Stimulated activated CD4-positive, alpha-beta T cell treated with anti-CD3 and anti-CD28 coated beads, Interleukin-15, amount 100 ng/mL, for 1 hour (primary cell): Measurements from ENCODE around the gene TMEM191B.
"Not testable (repeated sequence)": the region's sequence is repeated elsewhere in the genome, so short reads cannot be mapped to it uniquely, and the experiment has no call there.

Experiments
- DNase-seq, 2 donors: peaks; one replicate each; pipeline ENCODE4 v3.0.0-alpha.2; 2020; ENCODE audit warnings: low read depth in 1 of 2, low spot score in 1 of 2

Gene TMEM191B

DNA sequence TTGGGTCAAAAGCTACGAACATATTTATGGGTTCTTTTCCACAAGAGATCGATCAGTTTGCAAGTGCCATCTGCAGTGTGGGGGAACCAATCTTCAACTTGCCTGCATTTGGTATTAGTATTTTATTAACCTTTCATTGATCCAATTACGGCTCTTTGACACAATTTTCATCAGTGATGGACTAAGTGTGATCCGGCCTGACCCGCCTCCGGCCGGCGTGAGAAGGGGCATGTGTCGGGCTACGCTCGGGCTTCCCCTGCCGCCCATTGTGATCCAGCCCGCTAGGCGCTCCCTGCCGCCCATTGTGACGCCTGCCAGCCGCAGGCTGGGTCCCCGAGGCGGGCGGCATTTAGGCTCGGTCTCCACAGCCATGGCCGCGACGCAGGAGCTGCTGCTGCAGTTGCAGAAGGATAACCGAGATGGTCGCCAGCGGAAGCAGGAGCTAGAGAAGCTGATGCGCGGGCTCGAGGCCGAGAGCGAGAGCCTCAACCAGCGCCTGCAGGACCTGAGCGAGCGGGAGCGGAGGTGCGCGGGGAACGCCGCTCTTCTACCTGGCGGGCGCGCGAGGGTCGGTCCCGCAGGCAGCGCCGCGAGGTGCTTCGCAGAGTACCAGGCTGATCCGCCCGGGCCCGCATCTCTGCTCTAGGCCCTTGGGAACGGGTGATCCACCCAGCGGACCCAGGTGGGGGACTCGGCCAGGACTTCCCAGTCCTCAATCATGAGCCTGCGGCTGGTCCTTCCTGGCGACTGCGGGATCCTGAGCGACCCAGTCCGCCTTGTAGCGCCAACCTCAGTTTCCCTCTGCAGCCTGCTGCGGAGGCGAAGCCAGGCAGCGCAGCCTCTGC is at the start of gene TMEM191B:
TSS of gene TMEM191B (plus strand) at position 51 of the 845 bp plus-strand sequence. CDS start at position 230, 179 bp downstream.
- DNase-seq = not testable (repeated sequence)

DNA sequence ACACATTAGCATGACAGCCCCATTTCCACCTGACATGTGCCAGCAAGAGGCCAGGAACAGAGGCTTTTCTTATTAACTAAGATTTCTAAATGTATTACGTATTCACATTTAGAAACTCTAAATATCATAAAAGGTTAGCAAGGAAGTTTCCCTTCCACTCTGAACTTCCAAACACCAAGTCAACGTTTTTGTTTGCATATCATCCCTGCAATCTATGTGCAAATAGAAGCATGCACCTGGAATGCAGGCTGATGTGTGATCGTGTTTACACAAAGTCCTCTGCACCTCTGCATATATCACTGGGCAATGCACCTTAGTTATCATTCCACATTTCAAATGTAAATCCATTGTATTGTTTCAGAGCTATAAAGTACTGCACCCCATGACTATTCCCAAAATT is 31.4 kb upstream of the TMEM191B start:
- DNase-seq = not testable (repeated sequence)

DNA sequence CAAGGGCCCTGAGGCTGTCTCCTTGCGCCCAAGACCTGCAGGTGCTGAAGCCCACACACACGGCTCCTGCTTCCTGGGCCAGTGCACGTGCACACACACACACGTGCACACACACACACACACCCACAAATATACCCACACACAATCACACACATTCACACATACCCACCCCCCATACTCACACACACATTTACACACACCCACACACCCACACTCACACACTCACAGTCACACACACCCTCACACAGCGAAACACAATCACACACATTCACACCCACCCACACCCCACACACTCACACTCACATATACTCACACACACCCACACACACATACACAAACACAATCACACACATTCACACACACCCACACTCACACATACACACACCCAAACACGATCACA is 16.3 kb upstream of the TMEM191B start:
- not testable (repeated sequence) for DNase-seq

DNA sequence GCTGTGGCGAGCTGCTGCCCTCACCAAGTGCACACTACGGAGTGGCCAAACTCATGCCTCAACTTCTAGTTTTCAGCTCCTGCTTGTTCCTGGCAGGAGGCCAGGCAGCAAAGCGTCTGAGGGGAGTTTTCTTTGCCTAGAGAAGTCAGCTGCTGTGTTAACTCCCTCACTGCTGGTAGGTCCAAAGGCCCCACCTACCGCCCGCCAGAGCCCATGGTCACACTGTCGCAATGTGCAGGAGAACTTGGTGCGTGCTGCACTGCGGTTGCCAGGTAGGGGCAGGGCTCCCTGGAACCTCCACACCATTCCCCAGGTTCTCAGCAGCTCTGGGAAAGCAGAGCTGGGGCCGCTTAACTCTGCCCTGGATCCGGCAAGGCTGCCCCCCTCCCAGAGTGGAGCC is 15.2 kb upstream of the TMEM191B start:
- DNase-seq = not testable (repeated sequence)

DNA sequence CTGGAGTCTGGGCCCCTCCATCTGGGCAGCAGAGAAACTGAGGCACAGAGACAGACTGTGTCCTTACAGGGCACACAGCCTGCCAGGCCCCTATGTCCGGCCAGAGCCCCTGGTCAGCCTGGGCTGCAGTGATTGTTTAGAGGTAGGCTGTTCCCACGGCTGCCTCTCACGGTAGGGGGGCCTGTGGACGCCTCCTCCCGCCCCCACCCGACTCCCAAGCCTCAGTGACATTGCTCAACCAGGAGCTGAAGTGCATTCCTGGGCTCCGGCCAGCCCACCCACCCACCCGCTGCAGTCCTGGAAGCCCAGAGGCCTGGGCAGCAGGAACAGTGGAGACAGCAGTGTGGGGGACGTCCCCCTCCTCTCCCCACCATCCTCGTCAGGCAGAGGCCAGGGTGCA is 14.1 kb upstream of the TMEM191B start:
- DNase-seq = not testable (repeated sequence)

DNA sequence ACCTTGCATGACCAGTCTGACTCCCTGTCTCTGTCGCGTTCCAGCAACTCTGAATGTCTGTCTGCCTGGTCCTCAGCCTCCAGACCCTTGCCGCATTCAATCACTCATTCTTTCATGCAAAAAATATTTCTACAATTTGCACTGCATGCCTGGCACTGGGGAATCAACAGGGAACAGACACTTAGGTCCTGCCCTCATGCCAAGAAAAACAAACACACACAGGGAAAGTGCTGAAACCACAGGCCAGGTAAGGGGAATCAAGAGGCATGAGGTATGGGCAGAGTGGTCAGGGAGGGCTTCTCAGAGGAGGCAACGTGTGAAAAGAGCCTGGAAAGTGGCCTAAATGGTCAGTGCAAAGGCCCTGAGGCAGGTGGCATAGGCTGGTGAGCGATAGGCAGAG is 9.5 kb upstream of the TMEM191B start, which contains the start of gene GGTLC3:
TSS of gene GGTLC3 (minus strand) at position 101 of the 400 bp plus-strand sequence. CDS start 264 bp downstream, outside the sequence.
- DNase-seq = not testable (repeated sequence)

DNA sequence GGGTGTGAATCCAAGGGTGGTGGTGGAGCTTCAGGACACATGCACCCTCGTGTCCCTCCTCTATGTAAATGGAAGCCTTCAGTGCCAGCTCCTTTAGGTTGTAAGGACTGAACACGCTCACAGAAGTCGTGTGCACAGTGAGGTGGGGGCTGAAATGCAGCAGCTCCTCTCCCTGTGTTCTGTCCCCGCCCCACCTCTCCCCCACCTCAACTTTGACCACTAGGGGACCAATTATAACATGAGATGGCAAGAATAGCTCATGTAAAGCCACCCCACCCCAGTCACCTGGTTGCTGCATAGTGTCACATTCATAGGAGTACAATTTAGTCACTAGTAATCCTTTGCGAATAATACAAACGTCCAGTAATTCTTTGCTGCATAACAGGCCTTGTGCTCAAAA is 4.8 kb upstream of the TMEM191B start:
- DNase-seq = not testable (repeated sequence)

DNA sequence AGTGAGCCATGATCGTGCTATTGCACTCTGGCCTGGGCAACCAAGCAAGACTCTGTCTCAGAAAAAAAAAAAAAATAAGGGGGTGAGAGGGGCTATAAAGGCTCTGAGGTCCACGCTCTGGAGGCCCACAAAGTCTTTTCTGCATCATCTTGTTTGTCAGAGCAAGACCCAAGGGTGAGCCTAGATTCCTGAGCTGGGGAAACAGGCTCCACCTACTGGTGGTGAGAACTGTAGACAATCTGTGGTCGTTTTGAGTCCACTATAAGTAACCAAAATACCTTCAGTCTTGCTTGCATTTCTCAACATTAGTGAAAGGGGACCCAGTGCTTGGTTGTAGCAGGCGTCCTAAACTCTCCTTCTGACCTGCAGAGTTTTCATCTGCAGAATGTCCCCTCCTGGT is 4.3 kb upstream of the TMEM191B start:
- not testable (repeated sequence) for DNase-seq

DNA sequence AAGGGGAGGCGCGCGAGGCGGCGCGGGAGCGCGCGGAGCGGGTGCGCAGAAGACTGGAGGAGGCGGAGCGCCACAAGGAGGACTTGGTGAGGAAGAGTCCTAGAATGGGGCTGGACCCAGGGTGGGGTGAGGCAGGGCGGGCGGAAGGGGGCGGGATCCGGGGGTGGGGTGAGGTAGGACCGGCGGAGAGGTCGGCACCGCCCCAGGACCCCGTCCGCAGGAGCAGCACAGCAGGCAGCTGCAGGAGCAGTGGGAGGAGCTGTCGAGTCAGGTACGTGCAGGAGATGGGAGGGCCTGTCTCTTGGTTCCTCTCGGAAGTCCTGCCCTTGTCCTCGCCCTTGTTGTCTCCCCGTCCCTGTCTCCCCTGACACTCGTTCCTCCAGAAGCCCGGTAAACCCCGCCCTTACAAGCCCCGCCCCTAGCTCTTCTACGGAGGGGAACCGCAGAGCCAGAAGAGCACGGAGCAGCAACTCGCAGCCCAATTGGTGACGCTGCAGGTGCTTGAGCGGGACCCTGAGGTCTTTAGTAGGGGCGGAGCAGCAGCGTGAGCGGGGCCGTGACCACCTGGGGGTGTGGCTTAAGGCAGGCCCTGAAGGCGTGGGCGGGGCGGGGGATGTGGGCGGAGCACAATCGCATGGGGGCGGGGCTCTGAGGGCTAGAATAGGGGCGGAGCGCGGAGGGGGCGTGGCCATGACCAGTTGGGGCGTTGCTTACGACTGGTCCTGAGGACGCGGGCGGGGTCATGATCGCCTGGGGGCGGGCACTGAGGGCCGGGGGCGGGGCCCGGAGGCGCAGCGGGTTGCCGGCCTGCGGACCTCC is 1.2 kb downstream of the TMEM191B start:
- peak; percentile 90 to 92 for DNase-seq

DNA sequence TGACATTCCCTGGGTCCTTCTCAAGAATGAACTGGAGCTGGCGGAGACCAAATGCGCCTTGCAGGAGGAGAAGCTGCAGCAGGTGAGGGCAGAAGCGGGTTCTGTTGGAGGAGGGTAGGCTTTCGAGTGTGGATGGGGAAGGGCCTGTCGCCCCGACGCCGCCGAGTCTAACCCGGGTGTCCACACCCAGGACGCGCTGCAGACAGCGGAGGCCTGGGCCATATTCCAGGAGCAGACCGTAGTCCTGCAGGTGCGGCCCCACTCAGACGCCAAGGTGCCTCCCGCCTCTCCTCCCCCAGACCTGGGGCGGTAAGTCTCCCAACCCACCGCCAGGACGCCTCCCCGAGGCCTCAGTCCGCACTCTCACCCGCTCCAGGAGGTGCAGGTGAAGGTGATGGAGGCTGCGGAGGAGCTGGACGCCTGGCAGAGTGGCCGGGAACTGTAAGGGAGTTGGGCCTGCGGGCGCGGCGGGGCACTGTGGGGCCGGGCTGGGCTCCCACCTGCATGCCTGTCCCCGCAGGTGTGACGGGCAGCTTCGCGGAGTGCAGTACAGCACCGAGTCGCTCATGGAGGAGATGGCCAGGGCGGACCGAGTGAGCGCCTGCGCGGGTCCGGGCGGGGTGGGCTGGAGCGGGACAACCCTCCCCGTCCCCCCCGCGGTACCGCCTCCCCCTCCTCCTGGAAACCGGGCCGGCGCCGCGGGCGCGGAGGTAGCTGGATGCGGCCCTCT is 2.0 kb downstream of the TMEM191B start:
- DNase-seq = not testable (repeated sequence)

DNA sequence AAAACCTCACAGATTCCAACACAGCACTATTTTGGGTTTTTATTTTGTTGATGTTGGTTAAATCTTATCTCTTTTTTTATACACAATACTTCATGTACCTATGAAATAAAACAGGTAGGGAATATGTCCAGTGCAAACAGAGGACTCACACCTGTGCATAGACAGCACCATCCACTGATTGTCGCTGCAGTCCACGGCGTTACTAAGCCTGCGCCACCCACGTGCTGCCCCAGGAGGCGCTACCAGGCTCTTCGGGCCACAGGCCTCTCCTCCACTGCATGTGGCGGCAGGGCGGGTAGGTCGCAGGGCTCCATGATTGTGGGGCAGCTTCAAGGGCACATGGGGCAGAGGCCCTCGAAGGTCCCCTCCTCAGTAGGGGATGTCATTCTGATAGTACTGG is 6.0 kb downstream of the TMEM191B start:
- DNase-seq = not testable (repeated sequence)

DNA sequence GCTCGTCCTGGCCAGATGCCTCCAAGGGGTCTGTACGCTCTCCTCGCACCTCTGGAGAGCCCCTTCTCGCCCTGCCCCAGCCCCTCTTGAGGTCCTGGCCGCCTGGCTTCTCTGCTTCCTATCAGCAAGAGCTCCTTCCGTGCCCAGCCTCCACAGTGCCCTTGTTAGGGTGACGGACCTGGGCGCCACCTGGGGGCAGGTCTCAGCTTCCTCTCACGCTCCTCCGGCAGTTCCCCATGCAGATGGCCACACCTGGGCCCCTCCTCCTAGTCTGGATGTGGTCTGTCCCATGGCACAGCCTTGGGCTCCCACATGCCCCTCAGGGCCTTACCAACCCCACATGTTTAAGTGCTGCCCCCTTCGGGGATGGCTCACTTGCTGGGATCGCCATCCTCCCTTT is 6.7 kb downstream of the TMEM191B start:
- DNase-seq = not testable (repeated sequence)

DNA sequence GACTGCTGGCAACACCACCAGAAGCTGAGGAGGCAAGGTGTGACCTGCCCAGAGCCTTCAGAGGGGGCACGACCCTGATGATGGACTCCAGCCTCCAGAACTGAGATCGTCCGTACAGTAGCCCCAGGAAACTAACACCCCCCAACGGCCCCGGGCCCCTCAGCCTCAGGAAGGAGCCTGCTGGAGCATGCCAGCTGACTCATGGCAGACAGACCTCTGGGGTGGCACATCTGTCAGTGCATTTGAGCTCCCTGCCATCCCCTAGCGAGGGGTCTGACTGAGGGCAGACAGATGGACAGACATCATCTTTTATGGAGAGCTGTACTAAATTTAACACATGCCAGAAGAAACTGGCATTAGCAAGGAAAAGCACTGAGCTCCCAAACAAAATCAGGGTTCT is 12.4 kb downstream of the TMEM191B start:
- DNase-seq = not testable (repeated sequence)

DNA sequence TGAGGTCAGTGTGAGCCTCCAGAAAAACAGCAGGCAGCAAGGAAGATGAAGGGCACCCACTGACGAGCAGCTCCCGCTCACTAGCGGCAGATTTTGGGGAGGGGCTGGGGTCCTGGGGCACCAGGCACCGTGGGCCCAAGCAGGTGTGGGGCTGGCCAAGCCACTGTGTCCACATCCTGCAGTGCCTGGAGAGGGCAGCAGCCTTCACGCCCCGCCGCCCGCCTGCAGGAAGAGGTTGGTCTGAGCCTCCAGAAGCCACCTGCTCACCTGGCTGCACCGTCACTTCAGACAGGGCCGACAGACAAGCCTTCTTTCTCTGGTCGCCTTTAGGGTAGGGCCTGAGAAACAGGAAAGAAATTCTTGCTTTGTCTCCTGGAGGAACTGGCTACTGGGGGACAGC is 15.8 kb downstream of the TMEM191B start:
- not testable (repeated sequence) for DNase-seq

DNA sequence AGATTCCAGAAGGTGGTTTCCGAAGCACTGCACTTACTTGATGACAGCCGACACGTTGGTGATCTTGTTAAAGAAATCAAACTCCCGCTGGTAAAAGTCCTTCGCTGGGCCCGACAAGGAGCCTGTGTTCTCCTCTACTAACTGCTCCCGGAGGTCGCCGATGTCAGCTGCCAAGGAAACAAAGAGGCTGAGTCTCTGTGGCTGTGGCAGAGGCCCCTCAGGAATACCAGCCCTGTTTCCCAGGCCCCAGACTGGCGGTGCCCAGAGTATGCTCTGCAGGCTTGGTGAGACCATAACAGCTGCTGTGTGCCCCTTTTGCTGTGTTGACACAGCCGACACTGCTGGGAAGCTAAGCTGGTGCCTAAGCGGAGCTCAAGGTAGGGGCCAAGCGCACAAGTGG is 17.0 kb downstream of the TMEM191B start:
- DNase-seq = not testable (repeated sequence)

DNA sequence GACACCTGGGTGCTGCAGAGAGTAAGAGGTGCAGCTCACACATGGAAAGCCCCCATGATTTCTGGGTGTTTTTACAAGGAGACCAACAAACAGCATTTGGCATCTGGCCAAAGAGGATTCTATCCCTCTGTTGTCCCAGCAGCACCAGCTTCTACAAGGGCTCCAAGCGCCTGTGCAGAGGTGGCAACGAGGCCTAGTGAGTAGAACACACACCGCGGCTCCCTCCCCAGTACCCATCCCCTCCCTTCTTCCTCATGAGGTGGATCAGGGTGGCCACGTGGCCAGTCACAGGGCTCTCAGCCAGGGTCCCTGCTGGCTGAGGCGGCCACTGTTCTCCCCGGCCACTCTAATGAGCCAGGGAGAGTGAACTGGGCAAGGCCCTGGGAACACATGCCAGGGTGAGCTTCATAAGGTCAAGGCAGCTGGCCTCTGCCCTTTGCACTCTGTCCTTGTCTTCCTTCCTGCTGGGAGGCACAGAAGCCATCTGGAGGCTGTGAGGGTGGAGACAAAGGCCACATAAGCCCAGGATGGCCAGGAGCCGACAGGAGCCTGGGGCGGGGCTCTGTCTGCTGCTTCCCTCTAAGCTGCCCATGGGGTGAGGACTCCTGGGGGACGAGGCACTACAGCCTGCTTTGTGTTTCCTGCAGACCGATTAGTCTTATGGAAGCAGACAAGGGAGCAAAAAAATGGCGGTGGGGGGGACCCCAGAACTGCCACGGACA is 22.0 kb downstream of the TMEM191B start:
- not testable (repeated sequence) for DNase-seq

DNA sequence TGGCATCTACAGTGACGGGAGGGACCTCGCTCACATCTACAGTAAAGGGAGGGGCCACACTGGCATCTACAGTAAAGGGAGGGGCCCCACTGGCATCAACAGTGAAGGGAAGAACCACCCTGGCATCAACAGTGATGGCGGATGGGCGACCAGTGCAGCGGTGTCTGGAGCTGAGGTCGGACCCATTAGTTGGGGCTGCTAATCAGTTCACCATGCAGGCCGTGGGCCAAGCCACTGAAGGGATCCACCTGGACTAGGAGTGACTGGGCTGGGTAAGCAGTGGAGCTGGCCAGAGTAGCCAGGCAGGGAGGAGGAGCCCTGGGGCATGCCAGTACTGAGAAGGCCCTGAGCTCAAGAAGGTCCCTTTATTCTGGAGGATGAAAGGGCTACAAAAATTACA is 23.4 kb downstream of the TMEM191B start:
- not testable (repeated sequence) for DNase-seq

DNA sequence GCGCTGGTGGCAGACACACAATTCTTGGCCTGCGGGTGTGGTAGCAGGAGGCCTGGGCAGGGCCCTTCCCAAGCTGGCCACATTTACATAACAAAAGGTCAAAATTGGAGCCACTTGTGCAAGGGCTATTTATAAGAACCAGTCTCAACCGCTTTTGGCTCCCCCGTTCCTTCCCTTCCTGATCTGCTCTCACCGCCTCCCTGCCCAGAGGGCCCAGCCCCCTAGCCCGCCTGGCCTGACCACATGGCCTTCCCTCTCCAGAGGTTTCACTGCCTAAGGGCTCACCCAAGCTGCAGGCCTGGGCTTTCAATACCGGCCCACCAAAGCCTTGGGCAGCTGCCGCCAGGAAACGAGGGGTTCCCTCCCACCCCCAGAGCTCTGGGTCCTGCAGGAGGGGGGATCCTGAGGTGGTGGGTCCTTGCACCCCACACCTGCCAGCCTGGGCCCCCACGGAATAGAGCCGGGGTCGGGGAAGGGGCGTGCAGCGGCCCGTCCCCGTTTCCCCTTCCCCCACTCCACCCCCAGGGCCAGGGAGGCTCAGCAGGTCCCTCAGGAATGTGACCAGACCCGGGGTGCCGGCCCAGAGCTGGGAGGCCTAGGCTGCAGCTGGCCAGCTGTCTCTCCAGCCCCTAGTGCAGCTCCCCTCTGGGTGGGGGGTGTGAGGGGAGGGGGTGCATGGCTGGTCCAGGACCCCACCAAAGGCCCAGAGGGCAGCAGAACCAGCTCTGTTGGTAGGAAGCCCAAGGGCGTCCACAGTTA is 25.4 kb downstream of the TMEM191B start:
- not testable (repeated sequence) for DNase-seq
